Inflammatory macrophage (primary cell): ENCODE results near the gene MINDY4.

Source experiments
- DNase-seq, 2 donors: peaks; one replicate each; pipeline ENCODE4 v3.0.0-alpha.2; 2020 to 2022

The MINDY4 gene

DNA sequence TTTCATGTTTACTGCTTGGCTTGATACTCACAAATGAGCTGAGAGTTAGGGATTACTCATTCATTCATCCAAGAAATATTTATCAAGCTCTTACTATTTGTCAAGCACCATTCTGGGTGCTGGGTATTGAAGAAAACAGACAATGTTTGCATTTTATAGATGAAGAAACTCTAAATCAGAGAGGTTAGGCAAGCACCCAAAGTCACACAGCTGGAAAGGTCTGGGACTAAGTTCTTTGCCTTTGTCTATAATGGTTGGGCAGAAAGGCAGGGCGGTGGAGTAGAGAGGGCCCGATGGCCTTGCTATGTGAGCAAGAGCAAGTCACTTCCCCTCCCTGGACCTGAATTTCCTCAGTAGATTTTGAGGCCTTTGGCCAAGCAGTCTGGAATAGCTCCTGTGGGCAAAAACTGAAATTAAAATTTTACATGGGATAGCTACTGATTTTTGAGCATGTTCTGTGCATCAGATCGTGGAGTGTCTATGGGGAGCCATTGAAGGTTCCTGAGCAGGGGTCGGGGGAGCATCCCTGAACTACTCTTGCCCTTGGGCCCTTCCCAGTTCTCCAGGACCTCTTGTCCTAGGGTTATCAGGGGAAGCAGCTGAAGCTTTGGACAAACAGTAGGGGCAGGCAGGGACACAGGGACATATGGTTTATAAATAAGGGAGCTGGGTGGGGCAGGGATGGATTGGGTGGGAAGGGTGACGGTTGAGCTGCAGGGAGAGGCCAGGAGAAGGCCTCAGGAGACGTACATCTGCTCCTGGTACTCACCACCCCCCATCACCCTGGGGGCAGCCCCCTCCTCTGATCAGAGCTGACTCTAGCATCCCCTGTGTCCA, 163.7 kb downstream of the MINDY4 start:
- no peak for DNase-seq

DNA sequence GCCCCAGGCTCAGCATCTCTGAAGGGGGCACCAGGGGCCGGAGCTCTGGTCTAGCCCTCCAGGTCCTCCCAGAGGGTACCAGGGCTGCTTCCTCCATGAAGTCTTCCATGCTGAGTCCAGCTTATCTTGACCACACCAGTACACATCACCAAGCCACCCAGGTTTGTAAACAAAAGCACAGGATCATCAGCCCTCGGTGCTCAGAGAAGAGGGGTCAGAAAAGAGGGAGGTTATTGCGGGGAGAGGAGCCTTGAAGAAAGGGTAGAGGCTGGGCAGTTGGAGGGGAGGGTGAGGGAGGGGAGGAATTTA, 164.3 kb downstream of the MINDY4 start:
- no peak for DNase-seq

DNA sequence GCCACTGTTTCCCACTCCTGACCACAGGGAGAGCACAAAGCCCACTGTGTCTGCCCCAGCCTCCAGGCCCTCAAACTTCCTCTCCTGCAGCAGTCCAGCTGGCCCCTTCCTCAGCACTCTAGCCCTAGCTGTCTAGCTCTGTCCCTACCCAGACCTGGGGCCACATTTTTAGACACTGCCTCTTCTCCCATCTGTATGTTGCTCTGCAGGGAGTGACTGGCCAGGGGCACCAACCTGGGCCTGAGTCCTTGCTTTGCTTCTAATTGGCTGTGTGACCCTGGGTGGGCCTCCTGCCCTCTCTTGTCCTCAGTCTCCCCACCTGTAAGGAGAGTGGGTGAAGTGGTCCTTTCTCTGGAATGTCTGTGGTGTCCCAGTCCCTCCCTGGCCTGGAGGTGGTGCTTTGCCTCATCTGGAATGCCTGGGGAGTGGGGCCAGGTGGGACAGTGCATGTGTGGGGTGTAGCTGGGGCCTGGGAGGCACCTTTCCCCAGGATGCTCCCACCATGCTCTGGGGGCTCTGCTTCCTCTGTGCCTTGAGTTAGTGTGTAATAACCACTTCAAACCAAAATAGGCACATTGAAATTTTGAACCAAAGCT, 165.5 kb downstream of the MINDY4 start:
- no peak for DNase-seq

DNA sequence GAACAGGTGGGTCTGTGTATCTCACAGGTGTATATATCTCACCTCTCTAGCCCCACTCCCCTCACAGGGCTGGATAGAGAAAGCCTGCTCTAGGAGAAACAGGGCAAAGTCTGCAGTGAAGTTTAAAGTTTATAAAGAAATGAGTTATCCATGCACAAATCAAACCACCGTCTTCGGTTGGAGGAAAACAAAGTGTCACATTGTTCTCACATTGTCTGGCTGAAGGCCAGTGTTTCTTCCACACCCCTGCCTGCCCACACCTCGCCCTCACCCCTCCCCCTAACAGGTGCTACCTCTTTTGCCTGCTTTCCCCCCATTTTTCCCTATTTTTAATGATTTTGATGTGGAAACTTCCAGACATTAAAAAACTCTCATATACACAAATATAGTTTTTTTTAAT, 166.2 kb downstream of the MINDY4 start:
- DNase-seq = no peak

DNA sequence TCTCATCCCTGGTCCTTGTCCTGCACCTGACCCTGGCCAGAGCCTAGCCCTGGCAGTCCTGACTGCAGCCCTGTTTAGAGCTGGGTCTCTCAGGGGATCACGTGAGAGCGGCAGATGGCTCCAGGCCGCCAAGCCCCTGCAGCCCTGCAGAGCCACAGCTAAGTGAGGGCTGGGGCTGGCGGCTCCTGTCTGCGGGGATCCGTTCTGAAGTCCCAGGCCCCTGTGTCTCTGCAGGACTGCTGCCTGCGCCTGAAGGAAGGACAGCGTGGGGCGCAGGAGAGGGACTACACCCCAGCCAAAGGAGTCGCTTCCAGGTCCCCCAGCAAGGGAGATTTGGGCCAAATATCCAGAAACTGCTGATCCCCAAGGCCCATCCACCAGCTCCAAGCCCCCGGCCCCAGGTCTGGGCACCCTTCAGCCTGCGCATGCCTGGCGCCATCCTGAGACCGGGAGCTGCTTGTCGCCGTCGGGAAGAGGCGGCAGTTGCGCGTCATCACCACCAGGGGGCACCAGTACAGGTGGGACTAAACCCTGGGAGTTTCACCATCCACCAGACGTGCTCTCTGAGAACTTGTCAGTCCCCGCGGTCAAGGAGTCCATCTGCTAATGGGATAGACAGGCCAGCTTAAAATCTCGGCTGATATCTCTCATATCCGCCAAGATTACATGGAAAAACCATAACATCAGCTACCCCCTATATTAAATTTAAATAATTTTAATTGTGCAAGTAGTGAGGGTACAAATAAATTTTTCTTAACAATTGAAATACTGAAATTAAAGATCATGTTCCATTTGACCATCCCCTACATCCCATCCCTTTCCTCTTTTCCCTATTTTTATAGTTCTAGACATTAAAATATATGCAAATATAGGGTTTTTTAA, 167.5 kb downstream of the MINDY4 start:
- DNase-seq = peak; percentile 43 to 53

DNA sequence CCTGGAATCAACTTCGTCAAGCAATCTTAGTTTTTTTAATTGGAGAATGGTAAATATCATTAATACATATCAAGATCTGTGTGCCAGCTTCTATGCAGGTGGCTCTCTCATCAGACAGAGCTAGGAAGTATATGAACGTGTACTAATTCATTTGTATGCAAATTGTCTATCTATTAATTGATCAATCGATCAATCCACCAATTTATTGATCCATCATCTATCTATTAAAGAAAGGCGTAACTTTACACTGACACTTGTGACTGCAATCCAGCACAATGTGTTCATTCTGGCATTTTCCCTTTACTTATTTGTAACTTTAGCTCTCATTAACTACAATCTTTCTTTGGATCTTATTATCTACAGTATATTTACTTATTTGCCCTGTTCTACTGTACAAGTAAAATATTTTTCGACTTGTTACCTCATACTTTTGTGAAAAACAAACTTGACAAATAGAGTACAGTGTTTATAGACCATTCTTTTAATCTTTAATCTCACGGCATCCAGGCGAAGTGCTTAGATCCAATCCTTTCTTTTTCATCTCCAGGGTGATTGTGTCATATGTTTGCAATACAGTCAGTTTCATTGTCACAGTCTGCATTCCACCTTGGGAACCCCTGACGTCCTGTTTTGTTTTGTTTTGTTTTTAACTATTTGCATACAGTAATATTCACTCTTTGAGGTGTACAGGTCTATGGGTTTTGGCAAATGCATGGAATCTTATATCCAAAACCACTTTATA, 170.5 kb downstream of the MINDY4 start:
- DNase-seq = no peak
